Measurements from ENCODE around the gene HIP1R. TPM values are rescaled to one million over a fixed set of nuclear protein-coding genes. Genes with fewer than 3 reads are reported as not detected.
"Not testable (repeated sequence)": the region's sequence is repeated elsewhere in the genome, so short reads cannot be mapped to it uniquely, and the experiment has no call there.

HIP1R gene, protein sequence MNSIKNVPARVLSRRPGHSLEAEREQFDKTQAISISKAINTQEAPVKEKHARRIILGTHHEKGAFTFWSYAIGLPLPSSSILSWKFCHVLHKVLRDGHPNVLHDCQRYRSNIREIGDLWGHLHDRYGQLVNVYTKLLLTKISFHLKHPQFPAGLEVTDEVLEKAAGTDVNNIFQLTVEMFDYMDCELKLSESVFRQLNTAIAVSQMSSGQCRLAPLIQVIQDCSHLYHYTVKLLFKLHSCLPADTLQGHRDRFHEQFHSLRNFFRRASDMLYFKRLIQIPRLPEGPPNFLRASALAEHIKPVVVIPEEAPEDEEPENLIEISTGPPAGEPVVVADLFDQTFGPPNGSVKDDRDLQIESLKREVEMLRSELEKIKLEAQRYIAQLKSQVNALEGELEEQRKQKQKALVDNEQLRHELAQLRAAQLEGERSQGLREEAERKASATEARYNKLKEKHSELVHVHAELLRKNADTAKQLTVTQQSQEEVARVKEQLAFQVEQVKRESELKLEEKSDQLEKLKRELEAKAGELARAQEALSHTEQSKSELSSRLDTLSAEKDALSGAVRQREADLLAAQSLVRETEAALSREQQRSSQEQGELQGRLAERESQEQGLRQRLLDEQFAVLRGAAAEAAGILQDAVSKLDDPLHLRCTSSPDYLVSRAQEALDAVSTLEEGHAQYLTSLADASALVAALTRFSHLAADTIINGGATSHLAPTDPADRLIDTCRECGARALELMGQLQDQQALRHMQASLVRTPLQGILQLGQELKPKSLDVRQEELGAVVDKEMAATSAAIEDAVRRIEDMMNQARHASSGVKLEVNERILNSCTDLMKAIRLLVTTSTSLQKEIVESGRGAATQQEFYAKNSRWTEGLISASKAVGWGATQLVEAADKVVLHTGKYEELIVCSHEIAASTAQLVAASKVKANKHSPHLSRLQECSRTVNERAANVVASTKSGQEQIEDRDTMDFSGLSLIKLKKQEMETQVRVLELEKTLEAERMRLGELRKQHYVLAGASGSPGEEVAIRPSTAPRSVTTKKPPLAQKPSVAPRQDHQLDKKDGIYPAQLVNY
- 77.4 TPM for total RNA-seq

DNA sequence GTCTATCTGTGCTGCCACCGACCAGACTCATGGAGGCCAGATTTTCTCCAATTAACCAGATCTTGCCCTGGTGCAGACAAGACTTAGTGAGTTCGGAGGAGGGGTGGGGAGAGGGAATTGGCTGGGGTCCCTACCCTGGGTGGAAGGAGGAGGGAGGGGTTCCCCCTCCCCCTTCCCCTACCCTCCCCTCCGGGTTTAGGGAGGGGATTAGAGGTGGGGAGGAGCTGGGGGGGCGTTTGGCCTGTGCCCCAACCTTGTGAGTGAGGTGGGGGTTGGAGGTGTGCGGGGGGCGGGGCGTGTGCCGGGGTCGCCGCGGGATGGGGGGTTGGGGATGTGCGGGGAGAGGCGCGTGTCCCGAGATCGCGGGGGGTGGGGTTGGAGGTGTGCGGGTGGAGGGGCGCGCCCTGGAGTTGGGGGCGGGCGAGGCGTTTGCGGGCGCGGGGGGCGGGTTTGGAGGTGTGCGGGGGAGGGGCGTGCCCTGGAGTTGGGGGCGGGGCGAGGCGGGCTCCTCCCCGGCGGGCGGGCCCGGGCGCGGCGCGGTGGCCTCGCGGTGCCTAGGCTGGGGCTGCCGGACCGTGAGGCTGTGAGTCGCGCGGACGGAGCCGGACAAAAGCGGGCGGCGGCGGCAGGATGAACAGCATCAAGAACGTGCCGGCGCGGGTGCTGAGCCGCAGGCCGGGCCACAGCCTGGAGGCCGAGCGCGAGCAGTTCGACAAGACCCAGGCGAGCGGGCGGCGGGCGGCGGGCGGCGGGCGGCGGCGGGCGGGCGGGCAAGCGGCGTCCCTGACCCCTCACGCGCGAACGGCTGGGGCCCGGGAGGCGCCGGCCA lies at the start of gene HIP1R:
Gene HIP1R, plus strand, starts transcription at position 537 of the 829 bp plus-strand sequence. Its CDS starts 94 bp downstream, at position 631.
- DNase-seq (ENCODE audit: low spot score), result no peak

DNA sequence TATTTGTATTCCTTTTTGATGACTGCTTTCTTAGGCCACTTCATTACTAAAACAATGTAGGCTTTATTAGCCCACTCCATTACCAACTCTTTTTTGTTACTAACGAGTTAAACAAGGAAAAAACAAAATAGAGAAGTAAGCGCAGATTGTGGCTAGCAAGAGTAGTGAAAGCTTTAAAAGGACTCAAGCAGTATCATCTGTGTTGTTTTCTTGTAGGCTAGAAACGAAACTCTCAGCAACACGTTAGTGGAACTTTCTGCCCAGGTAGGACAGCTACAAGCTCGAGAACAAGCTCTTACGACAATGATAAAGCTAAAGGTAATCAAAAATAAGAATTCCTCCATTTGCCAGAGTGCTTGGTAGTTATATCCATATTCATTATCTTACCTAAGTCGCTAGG lies 49.8 kb upstream of the HIP1R start:
- DNase-seq (ENCODE audit: low spot score), result no peak

DNA sequence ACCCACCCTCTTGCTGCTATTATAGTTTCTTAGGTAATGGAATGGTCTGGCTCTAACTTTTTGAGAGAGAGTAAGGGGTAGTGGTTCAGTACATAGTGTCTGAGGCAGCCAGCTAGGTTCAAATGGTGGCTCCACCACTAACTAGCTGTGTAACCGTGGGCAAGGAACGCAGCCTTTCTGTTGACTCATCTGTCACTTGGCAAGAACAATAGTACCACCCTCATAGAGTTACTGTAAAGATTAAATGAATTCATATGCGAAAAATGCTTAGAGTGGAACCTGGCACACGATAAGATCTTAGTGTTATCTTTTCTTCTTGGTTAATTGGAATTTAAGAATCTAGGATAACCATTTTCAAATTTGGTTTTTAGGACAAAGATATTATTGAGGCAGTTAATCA lies 46.9 kb upstream of the HIP1R start:
- no peak for DNase-seq (ENCODE audit: low spot score)

DNA sequence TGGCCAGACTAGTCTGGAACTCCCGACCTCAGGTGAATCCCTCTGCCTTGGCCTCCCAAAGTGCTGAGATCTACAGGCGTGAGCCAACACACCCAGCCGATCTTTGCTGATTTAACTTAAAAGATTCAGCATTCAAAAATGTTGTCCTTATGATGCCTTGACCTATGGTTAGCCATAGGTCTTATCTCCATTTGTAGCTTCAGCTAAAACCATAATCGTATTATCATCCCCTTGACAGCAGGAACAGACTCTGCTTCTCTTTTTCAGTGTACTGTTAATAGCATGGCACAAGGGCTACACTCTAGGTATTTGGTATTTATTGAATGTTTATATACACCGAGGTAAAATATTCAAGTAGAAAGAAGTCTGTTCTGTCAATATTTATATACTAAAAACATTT lies 45.6 kb upstream of the HIP1R start:
- DNase-seq (ENCODE audit: low spot score), result no peak

DNA sequence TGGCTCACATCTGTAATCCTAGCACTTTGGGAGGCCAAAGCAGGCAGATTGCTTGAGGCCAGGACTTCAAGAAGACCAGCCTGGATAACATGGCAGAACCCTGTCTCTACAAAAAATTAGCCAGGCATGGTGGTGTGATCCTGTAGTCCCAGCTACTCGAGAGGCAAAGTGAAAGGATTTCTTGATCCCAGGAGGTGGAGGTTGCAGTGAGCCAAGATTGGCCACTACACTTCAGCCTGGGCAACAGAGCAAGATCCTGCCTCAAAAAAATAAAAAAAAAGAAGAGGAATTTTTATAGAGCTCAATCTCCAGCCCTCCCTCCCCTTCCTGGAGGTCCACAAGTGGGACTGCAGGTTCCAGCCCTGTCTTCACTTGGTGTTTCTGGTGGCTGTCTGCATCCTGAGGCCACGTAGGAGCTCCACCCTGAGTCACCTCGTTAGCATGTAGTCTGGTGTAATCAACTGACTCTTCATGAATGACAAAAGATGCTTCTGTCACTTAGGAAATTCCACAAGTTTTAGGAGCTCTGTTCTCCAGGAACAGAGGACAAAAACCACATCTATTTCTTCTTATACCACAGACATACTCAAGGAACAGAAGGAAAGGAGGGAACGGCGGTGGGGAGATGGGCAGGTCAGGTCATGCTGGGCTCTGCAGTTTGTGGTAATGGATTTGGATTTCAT lies 44.7 kb upstream of the HIP1R start:
- DNase-seq (ENCODE audit: low spot score), result no peak

DNA sequence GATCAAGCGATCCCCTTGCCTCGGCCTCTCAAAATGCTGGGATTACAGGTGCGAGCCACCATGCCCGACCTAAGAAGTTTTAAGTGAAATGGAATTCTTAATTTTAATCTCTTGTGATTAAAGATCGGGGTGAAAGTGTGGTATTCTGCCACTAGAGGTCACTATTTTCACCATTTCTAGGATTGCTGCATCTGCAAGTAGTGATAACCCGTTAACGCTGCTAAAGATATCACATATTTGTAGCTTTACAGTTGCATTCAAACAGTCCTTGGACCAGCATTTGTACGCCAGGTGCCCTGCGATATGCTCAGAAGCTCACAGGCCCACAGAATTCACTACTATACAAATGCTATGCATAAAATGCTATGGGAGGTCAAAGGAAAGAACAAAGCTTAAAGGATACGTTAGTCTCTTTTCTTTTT lies 41.6 kb upstream of the HIP1R start:
- DNase-seq (ENCODE audit: low spot score), result no peak

DNA sequence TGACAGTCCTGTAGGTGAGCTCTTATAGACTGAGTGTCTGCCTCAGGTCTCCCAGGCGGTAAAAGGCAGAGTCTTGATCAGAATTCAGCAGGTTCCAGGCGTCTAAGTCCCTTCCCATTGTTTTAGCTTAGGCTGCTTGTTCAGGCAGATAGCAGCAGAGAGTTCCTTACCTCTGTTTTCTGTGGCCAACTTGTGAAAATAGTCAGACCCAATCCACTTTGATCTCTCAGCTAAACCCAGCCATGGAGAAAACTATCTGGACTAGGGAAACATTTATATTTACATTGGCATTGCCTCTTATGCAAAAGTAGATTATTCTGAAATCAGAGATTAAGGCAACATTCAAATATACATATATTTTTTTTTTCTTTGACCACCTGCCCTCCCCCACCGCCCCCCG lies 39.5 kb upstream of the HIP1R start:
- DNase-seq (ENCODE audit: low spot score), result no peak

DNA sequence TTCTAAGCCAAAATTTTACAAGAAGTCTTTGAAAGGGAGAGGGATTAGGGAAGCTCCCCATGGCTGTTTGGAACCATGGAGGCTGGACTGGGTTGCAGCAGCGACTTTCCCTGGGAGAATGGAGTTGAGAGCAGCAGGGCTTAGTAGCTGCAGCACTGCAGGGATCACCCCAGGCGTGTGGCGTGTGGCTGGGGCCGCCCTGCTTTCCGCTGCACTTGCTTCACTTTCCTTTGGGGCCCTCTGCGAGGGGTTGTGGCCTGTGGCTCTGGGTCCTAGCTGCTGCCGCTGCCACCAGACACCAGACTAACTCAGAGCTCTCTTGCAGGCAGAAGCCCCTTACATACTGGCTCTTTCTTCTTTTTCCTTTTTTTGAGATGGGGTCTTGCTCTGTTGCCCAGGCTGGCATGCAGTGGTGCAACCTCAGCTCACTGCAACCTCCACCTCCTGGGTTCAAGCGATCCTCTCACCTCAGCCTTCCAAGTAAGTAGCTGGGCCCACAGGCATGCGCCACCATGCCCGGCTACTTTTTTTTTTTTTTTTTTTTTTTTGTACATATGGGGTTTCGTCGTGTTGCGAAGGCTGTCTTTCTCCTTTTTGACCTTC lies 35.5 kb upstream of the HIP1R start:
- no peak for DNase-seq (ENCODE audit: low spot score)

DNA sequence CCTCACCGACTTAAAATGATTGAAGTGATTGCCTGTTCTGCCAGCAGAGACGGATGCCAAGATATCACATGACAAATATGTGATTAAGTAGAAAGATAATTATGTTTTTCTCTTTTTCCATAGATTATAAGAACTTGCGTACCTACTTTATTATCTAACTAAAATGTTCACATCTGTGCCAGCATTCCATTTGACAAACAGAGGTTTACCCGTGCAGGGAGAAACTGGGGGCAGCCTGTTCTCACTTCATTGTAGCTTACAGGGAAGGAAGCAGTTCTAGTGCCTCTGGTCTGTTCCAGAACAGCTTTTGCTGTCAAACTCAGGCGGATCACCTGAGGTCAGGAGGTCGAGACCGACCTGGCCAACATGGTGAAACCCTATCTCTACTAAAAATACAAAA lies 31.3 kb upstream of the HIP1R start:
- no peak for DNase-seq (ENCODE audit: low spot score)

DNA sequence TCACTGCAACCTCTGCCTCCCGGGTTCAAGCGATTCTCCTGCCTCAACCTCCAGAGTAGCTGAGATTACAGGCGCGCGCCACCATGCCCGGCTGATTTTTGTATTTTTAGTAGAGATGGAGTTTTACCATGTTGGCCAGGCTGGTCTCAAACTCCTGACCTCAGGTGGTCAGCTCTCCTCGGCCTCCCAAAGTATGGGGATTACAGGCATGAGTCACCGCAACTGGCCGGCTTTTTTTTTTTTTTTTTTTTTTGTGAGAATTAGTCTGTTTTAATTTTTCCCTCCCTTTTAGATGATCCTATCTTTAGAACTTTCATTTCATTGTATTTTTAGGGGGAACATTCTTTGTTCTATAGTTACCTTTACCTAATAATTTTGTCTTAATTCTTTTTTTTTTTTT lies 30.3 kb upstream of the HIP1R start:
- DNase-seq (ENCODE audit: low spot score), result not testable (repeated sequence)

DNA sequence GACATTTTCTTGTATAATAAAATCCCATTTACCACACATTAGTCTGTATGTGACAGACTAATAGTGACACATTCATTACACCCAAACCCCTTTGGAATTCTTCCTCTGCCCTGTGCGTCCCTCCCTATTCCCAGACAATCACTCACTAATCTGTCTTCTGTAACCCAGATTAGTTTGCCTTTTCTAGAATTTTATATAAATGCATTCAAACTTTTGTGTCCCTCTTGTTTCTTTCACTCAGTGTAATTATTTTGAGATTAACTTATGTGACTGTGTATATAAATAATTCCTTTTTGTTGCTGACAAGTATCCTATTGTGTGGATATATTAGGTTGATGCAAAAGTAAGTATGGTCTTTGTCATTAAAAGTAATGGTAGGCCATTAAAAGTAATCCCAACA lies 27.6 kb upstream of the HIP1R start:
- no peak for DNase-seq (ENCODE audit: low spot score)

DNA sequence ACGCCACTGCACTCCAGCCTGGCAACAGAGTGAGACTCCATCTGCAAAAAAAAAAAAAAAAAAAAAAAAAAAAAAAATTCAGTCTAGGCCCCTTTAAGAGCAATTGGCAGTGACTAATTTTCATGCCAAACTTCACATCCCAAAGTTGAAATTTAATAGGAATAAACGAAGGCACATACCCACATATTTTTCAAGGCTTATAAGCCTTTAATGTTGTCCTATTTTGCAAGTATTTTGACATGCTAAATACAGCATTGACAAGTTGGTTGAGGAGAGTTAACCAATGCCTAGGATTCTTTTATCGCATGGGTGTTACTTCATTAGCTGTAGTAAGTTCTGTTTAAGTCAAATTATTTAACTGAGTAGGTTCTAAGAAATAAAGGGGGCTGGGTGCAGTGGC lies 23.5 kb upstream of the HIP1R start:
- no peak for DNase-seq (ENCODE audit: low spot score)

DNA sequence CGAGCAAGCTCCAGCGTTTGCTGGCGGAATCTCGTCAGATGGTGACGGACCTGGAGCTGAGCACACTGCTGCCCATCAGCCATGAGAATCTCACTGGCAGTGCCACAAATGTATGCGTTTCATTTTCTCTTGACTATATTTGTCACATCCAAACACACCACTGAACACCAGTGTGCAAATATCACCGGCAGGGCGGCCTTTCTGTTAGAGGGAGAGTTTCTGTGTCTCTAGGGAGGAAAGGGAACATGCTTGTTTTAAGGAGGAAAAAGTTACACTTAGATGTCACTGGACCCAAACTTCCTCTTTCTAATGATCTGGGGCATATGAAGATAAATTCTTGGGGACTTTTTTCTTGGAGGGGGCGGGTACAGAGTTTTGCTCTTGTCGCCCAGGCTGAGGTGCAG lies 21.9 kb upstream of the HIP1R start:
- no peak for DNase-seq (ENCODE audit: low spot score)

DNA sequence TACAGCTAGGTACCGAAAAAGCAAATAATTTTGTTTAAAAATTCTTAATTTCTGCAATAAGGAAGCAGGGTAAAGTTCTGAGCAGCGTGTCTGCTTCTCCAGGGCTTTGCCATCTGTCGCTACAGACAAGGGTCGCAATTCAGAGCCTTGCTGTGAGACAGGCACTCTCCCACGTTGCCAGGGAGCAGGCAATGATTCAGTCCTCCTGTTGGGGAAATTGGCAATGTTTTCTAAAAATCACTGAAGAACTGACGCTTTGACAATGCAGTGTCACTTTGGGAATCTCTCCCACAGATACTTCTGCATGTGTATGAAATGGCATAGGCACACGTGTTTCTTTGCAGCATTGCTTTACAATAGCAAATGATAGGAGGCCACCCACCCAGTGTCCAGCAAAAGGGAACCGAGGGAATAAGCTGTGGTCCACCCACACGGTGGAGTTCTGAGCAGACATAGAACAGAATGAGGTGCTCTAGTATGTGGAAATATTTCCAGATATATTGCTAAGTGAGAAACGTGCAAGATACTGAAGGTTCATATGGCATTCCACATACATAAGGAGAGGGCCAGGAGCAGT lies 16.0 kb upstream of the HIP1R start:
- no peak for DNase-seq (ENCODE audit: low spot score)

DNA sequence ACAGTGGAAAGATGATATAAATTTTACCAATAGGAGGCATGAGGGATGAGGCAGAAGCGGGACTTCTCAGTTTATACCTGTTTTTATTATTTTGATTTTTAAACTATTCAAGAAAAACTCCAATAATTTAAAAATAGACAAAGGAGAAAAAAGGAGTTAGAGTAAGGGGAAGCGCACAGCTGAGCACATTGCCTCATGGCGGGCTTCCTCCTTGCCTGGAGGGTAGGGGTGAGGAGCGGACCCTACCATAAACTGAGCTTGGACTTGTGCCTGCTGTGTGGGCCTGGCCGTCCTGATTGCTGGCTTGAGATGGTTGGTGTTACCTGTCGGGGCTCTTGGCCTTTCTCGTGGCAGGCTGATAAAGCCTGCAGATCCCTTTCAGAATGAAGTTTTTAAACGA lies 15.1 kb upstream of the HIP1R start:
- DNase-seq (ENCODE audit: low spot score), result no peak

DNA sequence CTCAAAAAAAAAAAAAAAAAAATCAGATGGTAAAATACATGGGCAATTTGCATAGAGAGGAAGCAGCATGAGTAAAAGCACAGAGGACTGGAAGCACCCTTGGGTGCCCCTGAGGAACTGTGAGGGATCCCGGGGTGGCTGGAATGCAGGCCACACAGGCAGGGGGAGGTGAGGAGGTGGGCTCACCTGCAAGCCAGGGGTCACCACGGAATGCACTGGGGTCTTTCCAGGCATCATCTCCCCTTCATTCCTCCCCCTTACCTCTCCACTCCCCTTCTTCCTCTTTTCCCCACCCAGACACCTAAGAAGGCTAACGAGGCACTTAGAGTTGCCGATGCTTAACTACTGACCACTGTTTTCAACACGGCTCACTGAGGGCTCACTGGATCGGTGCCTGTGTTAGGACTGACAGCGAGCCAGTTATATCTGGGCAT lies 14.4 kb upstream of the HIP1R start:
- DNase-seq (ENCODE audit: low spot score), result no peak

DNA sequence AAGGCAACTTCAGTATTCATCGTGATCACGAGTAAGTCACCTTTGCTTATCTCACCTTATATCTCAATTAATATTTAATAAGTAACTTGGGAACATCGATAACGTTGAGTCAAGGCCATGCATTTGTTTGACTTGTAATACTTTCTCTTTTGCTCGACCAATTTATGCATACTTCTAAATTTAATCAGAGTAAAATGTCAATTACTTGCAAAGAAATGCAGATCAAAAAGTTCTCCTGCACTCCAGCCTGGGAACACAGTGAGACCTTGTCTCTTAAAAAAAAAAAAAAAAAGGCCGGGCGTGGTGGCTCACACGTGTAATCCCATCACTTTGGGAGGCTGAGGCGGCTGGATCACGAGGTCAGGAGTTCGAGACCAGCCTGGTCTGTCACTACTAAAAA lies 11.8 kb upstream of the HIP1R start:
- DNase-seq (ENCODE audit: low spot score), result no peak

DNA sequence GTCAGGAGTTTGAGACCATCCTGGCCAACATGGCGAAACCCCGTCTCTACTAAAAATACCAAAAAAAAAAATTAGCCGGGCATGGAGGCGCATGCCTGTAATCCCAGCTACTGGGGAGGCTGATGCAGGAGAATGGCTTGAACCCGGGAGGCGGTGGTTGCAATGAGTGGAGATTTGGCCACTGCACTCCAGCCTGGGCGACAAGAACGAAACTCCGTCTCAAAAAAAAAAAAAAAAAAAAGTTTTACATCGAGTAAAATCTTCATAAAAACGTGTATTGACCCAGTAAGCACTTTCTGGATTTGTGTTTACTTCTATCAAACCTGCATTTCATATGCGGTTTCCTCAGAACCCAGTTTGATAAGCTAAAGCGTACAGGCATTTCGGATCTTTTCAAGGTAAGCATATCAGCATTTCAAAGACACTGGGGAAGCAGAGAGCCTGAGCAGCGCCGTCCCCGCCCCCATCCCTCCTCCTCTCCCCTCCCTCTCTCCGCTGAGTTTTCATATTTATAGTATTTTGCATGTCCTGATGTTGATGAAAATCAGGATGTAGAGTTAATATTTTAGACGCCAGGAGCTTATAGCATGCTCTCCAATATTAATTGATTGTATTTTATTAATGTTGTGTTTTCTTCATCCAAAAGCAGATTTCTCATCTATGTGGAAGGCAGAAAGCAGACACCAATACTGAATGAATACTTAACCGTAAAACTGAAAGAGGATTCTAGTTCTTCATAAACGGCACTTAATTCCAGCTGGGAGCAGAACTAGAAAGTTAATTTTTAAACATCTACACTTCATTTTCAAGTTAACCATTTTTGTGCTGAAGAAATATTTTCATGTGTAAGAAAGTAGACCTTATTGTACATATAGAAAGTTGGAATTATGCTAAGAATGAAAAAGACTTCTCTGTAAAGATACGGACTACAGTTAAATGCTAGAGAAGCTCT lies 9.2 kb upstream of the HIP1R start:
- no peak for DNase-seq (ENCODE audit: low spot score)

DNA sequence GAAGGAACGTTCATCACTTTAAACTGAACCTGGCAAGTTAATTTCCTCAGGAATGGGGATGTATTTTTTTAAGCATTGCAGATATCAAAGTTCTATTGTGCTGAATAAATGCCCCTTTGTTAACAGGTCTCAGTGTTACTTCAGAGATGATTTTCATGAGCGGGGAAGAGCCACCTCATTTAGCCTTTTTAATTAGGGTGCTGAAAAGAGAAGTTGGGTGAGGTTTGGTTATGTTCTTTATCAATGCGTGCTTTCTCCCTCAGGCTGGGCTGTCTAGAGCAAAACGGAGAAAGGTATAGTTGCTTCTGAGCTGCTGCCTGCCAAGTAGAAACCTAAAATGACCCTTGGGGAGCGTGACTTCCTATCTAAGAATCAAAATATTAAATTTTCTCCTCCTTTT lies 8.0 kb upstream of the HIP1R start:
- no peak for DNase-seq (ENCODE audit: low spot score)

Measured in ureter (tissue), 1 donor.